Stomach (tissue), 9 donors: ENCODE results near the gene PXYLP1. TPM values are rescaled to one million over a fixed set of nuclear protein-coding genes. Genes with fewer than 3 reads are reported as not detected.

ENCODE experiments used
- DNase-seq, 2 donors: peaks; one replicate each; pipeline versions ENCODE4 v3.0.0 to v3.0.0-alpha.2; 2013 to 2019
- H3K27ac ChIP-seq, 5 donors: fragments of 200-600 bp in 4 of 5; sonication (generic) in 4 of 5; one replicate each; pipeline ENCODE4 v1.5.1; 2013 to 2019; ENCODE audit warnings: mild to moderate bottlenecking in 1 of 5, moderate library complexity in 1 of 5
- H3K27me3 ChIP-seq, 3 donors: fragments of 200-600 bp; sonication (generic); one replicate each; pipeline ENCODE4 v1.5.1; 2017 to 2019; ENCODE audit warnings: mixed run types in 1 of 3
- H3K36me3 ChIP-seq, 4 donors: fragments of 200-600 bp; sonication (generic); 1 replicate in 3 of 4; 2 replicates in 1 of 4; pipeline ENCODE4 v1.5.1; 2016 to 2019
- H3K4me1 ChIP-seq, 4 donors: fragments of 200-600 bp; sonication (generic); one replicate each; pipeline ENCODE4 v1.5.1; 2016 to 2019
- H3K4me3 ChIP-seq, 4 donors: fragments of 200-600 bp; sonication (generic) in 3 of 4; one replicate each; pipeline ENCODE4 v1.5.1; 2016 to 2019; ENCODE audit warnings: mild to moderate bottlenecking in 1 of 4
- H3K9me3 ChIP-seq, 4 donors: fragments of 200-600 bp; sonication (generic); one replicate each; pipeline ENCODE4 v1.5.1; 2016 to 2019
- EP300 ChIP-seq: sonication (generic); formaldehyde crosslinking; IDR thresholded peaks from one replicate; pipeline ENCODE4 v1.6.1; 2017; ENCODE audit warnings: antibody characterized with exemption
- POLR2A ChIP-seq, 4 donors: fragments of 450-650 bp; IDR thresholded peaks; one replicate each; pipeline ENCODE4 v1.6.1; 2016; ENCODE audit warnings: antibody characterized with exemption in 4 of 4, control low read depth in 2 of 4, mild to moderate bottlenecking in 1 of 4, moderate library complexity in 1 of 4
- POLR2AphosphoS5 ChIP-seq, 3 donors: sonication (generic); formaldehyde crosslinking; IDR thresholded peaks; one replicate each; pipeline ENCODE4 v1.6.1; 2016; ENCODE audit warnings: antibody characterized with exemption in 3 of 3
- WGBS, 5 donors: extraction: QIAGEN DNeasy Blood & Tissue Kit in 3 of 5; methylation state at CpG; one replicate each; pipeline versions ENCODE4 v1.1.5 to v1.1.7; 2013 to 2018; 5-methylcytosine and 5-hydroxymethylcytosine counted together
- intact Hi-C: fragments of 100-400 bp; cut with DNase I; formaldehyde crosslinking; loops from one replicate; pipeline ENCODE4 v1.15.1; 2023; ENCODE audit warnings: low total_unique reads
- polyA plus RNA-seq, 3 donors: library from polyadenylated mRNA; stranded (reverse); fragments of 200-250 nt; gene quantifications; one replicate each; pipeline ENCODE4 v1.2.3, GENCODE V29; 2013
- total RNA-seq, 5 donors: library from RNA; depleted of rRNA; stranded (reverse); fragments of >200 nt; gene quantifications; one replicate each; pipeline versions ENCODE4 v1.1.0 to v1.2.3, GENCODE V29; 2014 to 2016
- TF ChIP-seq, protein P1 (sequence below), 7 experiments: fragments of 450-650 bp in 4 of 7; fragments of 200-600 bp in 3 of 7; sonication (generic) in 3 of 7; IDR thresholded peaks; one replicate each; pipeline ENCODE4 v1.5.1; 2016 to 2019; ENCODE audit warnings: antibody characterized with exemption in 7 of 7, control low read depth in 2 of 7, mild to moderate bottlenecking in 1 of 7
- donor health status: healthy with polysubstance abuse.
- donor health status: Bipolar disorder and iron deficiency.
- donor health status: healthy.

Gene PXYLP1
- total and polyA plus RNA-seq, 8 donors, result 0.58 to 24.8 (median 3.8) TPM

DNA sequence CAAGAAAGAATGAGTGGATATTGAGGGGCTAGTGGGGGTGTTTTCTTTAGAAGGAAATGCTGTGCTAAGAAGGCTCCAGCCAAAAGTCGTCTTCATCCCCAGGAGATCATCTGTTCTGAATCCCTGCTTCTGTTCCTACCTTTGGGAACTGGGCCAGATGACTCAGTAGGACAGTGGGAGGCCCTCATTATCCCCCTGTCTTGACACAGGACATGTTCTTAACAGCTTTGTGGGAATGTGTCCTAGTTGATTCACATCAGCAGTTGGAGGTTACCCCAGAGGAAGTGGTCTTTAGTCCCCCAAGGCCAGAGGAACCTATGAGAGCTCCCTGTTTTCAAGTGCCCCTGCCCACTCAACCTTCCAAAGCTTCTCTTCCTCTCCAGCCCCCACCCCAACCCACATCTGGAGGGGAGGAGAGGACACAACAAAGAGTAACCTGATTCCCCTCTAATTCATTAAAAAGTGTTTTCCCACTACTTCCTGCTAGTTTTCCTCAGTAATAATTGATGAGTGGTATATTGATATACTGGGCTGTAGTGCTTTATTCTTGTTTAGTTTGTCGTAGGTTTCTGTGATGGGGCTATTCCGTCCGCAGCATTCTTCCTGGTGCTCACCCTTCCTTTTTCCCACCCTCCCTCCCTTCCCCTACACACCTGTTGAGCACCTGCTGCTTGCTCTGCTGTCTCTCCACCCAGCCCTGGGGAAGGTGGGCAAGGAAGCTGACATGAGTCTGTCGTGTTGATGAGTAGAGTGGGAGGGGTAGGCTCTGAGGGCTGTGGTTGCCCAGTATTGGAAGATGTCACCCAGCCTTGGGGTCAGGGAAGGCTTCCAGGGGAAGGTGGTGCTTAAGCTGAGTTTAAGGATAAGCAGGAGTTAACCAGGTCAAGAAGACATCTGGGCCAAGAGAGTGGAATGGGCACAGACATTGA, 9.3 kb downstream of the PXYLP1 start:
- H3K27ac ChIP-seq, result peak overlapping the region in 1 of 5 donors; percentile 58
- intact Hi-C loops, result no loop called here
- peaks cover 0 to 2% (median under 1%) of the 10 kb centered on the region in 4 donors for H3K36me3 ChIP-seq

DNA sequence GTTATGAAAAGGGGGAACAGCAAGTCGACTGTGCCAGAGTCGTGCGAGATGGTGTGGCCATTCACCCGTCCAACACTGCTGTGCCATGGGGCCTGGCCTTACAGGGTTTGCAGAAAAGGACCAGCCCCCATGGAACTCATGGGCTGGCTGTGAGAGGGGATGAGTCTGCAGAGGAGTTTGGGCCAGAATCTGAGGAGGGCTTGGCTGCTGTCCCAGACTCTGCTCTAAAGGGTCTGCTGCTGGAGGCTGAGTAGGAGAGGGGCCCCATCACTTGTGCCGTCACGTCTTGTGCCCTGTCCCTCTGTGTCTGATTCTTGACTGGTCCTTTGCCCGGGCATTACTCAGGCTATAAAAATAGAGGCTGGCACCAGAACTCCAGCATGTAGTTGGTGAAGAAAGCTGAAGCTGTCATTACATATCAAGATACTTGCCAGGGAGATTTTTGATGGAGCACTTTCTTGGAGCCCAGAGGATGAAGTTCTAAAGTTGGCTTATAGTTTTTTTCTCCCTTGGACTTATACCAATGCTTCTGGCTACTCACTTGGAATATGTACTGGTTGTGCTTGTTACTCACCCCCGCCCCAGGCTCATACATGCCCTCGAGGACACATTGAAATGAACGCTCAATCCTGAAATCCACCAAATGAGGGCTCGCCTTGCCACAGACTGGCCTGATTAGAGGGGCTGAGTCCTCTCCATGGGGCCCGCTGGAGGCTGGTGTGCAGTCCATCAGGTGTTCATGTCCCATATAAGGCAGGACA, 10.2 kb downstream of the PXYLP1 start:
- WGBS, 5 donors, result 66 to 86% (median 81%) methylated on average over 11 to 12 of the region's 12 CpGs
- H3K4me3 ChIP-seq, result no peak overlapping the region
- TF ChIP-seq EP300 (no peak), POLR2A (IDR thresholded peaks at IDR 0.05) (no peak), POLR2AphosphoS5 (IDR thresholded peaks at IDR 0.05) (no peak)
- TF ChIP-seq, protein P1, sequence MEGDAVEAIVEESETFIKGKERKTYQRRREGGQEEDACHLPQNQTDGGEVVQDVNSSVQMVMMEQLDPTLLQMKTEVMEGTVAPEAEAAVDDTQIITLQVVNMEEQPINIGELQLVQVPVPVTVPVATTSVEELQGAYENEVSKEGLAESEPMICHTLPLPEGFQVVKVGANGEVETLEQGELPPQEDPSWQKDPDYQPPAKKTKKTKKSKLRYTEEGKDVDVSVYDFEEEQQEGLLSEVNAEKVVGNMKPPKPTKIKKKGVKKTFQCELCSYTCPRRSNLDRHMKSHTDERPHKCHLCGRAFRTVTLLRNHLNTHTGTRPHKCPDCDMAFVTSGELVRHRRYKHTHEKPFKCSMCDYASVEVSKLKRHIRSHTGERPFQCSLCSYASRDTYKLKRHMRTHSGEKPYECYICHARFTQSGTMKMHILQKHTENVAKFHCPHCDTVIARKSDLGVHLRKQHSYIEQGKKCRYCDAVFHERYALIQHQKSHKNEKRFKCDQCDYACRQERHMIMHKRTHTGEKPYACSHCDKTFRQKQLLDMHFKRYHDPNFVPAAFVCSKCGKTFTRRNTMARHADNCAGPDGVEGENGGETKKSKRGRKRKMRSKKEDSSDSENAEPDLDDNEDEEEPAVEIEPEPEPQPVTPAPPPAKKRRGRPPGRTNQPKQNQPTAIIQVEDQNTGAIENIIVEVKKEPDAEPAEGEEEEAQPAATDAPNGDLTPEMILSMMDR (IDR thresholded peaks at IDR 0.05), result no peak
- H3K27me3 ChIP-seq, result no peaks in the 10 kb centered on the region
- H3K36me3 ChIP-seq, result no peaks in the 10 kb centered on the region
- DNase-seq, result peak in 1 of 2 donors; percentile 69
- H3K9me3 ChIP-seq, result no peaks in the 10 kb centered on the region
- peak overlapping the region in 1 of 5 donors; percentile 58 for H3K27ac ChIP-seq
- intact Hi-C loops, result no loop called here
- peaks cover 4 to 39% (median 21%) of the 10 kb centered on the region in 4 donors for H3K4me1 ChIP-seq

More for the DNA sequence above, 9.3 kb downstream of the PXYLP1 start:
- TF ChIP-seq EP300, result no peak
- no peak for TF ChIP-seq POLR2AphosphoS5 (IDR thresholded peaks at IDR 0.05)
- H3K4me1 ChIP-seq, result peaks cover 4 to 44% (median 24%) of the 10 kb centered on the region in 4 donors
- no peaks in the 10 kb centered on the region for H3K9me3 ChIP-seq
- H3K4me3 ChIP-seq, result no peak overlapping the region
- DNase-seq, result no peak
- 65 to 87% (median 75%) methylated on average over 5 of the region's 5 CpGs for whole genome bisulfite sequencing, 5 donors
- no peaks in the 10 kb centered on the region for H3K27me3 ChIP-seq

DNA sequence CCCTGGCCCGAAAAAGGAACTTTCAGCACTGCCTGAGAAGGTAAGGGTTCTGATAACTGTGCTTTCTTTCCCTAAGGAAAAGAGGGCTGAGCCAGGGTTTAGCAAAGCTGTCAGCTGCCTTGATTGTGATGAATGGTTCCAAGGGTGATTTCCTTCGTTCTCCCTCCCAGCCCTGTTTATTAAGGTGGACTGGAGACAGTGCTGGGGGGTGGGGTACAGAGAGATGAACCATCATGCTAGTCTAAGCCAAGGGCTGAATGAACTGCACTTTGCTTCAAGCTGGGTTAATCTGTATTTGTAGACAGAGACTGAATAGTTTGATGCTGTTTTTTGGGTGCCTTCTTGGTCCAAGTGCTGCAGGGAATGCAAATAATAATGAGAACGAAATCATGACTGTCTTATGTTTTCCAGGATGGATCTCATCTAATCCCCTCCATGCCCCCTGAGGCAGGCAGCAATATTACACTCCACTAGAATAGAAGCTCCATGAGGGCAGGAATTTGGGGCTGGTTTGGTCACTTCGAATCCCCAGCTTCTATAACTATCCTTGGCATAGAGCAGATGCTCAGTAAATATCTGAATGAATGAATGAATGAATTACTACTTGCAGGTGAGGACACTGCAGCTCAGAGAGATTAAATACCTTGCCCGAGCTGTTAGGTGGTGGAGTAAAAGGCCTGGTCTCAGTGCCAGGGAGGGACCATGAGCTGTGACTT, 10.9 kb downstream of the PXYLP1 start:
- H3K36me3 ChIP-seq, result no peaks in the 10 kb centered on the region
- H3K4me1 ChIP-seq, result peaks cover 4 to 37% (median 19%) of the 10 kb centered on the region in 4 donors
- no peaks in the 10 kb centered on the region for H3K9me3 ChIP-seq
- H3K27me3 ChIP-seq, result no peaks in the 10 kb centered on the region
- no peak for DNase-seq
- TF ChIP-seq EP300 (no peak), POLR2A (IDR thresholded peaks at IDR 0.05) (no peak)
- TF ChIP-seq, protein P1 (IDR thresholded peaks at IDR 0.05), result no peak
- H3K27ac ChIP-seq, result peak overlapping the region in 1 of 5 donors; percentile 58
- intact Hi-C loops, result no loop called here
- 78 to 89% (median 86%) methylated on average over 5 of the region's 5 CpGs for WGBS, 5 donors
- H3K4me3 ChIP-seq, result no peak overlapping the region

DNA sequence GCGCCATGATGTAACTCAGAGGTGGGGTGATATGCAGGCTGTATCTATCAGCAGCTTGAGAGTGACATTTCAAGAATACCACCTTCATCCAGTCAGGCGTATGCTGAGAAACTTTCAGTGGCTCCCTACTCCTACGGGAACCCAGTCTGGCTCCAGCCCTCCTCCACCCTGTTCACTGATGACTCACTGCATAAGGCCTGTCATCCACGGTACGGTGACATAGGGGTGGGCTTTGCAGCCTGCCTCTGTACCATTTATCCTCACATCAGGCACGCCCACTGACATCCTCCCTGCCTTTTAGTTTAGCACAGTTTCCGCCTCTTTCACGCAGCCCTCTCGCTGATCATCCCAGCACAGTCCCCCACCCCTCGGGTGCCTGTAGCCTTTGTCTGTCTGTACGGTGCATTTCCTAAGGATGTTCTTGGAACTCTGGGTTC, 11.7 kb downstream of the PXYLP1 start:
- peak in 1 of 2 donors; percentile 52 for DNase-seq
- H3K27ac ChIP-seq, result no peak overlapping the region
- no peaks in the 10 kb centered on the region for H3K27me3 ChIP-seq
- H3K4me3 ChIP-seq, result no peak overlapping the region
- intact Hi-C loops, result no loop called here
- TF ChIP-seq POLR2AphosphoS5 (IDR thresholded peaks at IDR 0.05), result no peak
- no peak for TF ChIP-seq EP300
- TF ChIP-seq, protein P1 (IDR thresholded peaks at IDR 0.05), result no peak
- no peak for TF ChIP-seq POLR2A (IDR thresholded peaks at IDR 0.05)
- peaks cover 0 to 30% (median 11%) of the 10 kb centered on the region in 4 donors for H3K4me1 ChIP-seq
- 70 to 84% (median 75%) methylated on average over 11 of the region's 11 CpGs for WGBS, 5 donors
- H3K9me3 ChIP-seq, result no peaks in the 10 kb centered on the region
- H3K36me3 ChIP-seq, result no peaks in the 10 kb centered on the region
